HCT116 (cell line): ENCODE results near the gene MGP. TPM values are rescaled to one million over a fixed set of nuclear protein-coding genes. Genes with fewer than 3 reads are reported as not detected.

Experiments
- ATAC-seq: fragments of 200-7000 bp; cut with Tn5 transposase; 2 replicates; pipeline ENCODE4 v1.9.1; 2020; ENCODE audit warnings: mild to moderate bottlenecking, moderate library complexity
- BruUV-seq: library from RNA; stranded (reverse); fragments of 400-500 nt; replicated peaks from 2 replicates; lab custom pipeline; 2021; lab: Mats Ljungman, UMichigan
- CTCF ChIA-PET: fragments of 300-600 bp; sonication (Branson Sonifier 250); formaldehyde crosslinking; loops from one replicate; lab custom pipeline; 2021; ENCODE audit warnings: antibody characterized with exemption; lab: Charles Lee
- POLR2A ChIA-PET: fragments of 300-600, 350-600 bp; sonication (Branson Sonifier 250); formaldehyde crosslinking; loops from one replicate; lab custom pipeline; 2021; ENCODE audit warnings: antibody characterized with exemption; lab: Charles Lee
- RAD21 ChIA-PET, 2 experiments: fragments of 300-600 bp; sonication (Branson Sonifier 250); formaldehyde crosslinking; loops; one replicate each; lab custom pipeline; 2023; ENCODE audit warnings: low total read pairs in 2 of 2; ENCODE audit not compliant: uncharacterized antibody in 2 of 2, unreplicated experiment in 2 of 2, low non-redundant PET in 1 of 2; lab: Charles Lee
- DNase-seq: peaks from one replicate; pipeline ENCODE4 v3.0.0-alpha.2; 2010; ENCODE audit warnings: low read depth, low spot score
- H2AFZ ChIP-seq: fragments of 200-600 bp; shearing (Covaris generic), sonication (generic); 2 replicates; pipeline ENCODE4 v1.6.1; 2017; ENCODE audit warnings: low read depth, mixed run types, mixed read lengths, antibody characterized with exemption, low read length; ENCODE audit not compliant: poor library complexity, severe bottlenecking
- H3K27ac ChIP-seq: 2 replicates; pipeline ENCODE4 v1.5.1; 2012; ENCODE audit warnings: low read depth, low read length
- H3K27me3 ChIP-seq: fragments of 200-600 bp; sonication (generic); 2 replicates; pipeline ENCODE4 v1.6.1; 2016; ENCODE audit warnings: mixed run types, low read length, mixed read lengths; ENCODE audit not compliant: insufficient read depth
- H3K36me3 ChIP-seq, 2 experiments: fragments of 200-500 bp in 1 of 2; fragments of 200-600 bp in 1 of 2; sonication (Bioruptor generic) in 1 of 2; sonication (generic) in 1 of 2; 2 replicates each; pipeline versions ENCODE4 v1.5.1 to v1.6.1; 2014 to 2016; ENCODE audit warnings: low read length in 2 of 2, inconsistent platforms in 1 of 2, mixed read lengths in 1 of 2, mixed run types in 1 of 2; ENCODE audit not compliant: insufficient read depth in 2 of 2, control insufficient read depth in 1 of 2
- H3K4me1 ChIP-seq, 2 experiments: fragments of 200-600 bp in 1 of 2; sonication (generic) in 1 of 2; 2 replicates each; pipeline versions ENCODE4 v1.5.1 to v1.6.1; 2012 to 2017; ENCODE audit warnings: low read length in 2 of 2, inconsistent platforms in 1 of 2, mild to moderate bottlenecking in 1 of 2, mixed read lengths in 1 of 2, mixed run types in 1 of 2, moderate library complexity in 1 of 2; ENCODE audit not compliant: insufficient read depth in 2 of 2, control insufficient read depth in 1 of 2
- H3K4me2 ChIP-seq: fragments of 200-600 bp; sonication (generic); 2 replicates; pipeline ENCODE4 v1.6.1; 2017; ENCODE audit warnings: mixed run types, low read length, mixed read lengths
- H3K4me3 ChIP-seq, 2 experiments: fragments of 200-600 bp in 1 of 2; sonication (generic) in 1 of 2; replicated peaks in 1 of 2; 2 replicates each; pipeline ENCODE4 v1.5.1; 2011 to 2016; ENCODE audit warnings: low read length in 2 of 2, control low read depth in 1 of 2, low read depth in 1 of 2, mild to moderate bottlenecking in 1 of 2, mixed read lengths in 1 of 2, mixed run types in 1 of 2
- H3K79me2 ChIP-seq: fragments of 200-600 bp; sonication (generic); 2 replicates; pipeline ENCODE4 v1.6.1; 2017; ENCODE audit warnings: mild to moderate bottlenecking, mixed run types, low read length, moderate library complexity, mixed read lengths; ENCODE audit not compliant: insufficient read depth
- H3K9ac ChIP-seq: fragments of 200-600 bp; sonication (generic); 2 replicates; pipeline ENCODE4 v1.6.1; 2016; ENCODE audit warnings: low read length, mixed read lengths
- H3K9me2 ChIP-seq: fragments of 200-600 bp; sonication (generic), shearing (Covaris generic); 2 replicates; pipeline ENCODE4 v1.6.1; 2017; ENCODE audit warnings: mixed run types, mild to moderate bottlenecking, moderate library complexity; ENCODE audit not compliant: insufficient read depth
- H3K9me3 ChIP-seq, 2 experiments: fragments of 200-500 bp in 1 of 2; fragments of 200-600 bp in 1 of 2; sonication (Bioruptor generic) in 1 of 2; sonication (generic) in 1 of 2; 2 replicates each; pipeline ENCODE4 v1.6.1; 2014 to 2017; ENCODE audit warnings: low read length in 2 of 2, mixed read lengths in 2 of 2, inconsistent platforms in 1 of 2, low read depth in 1 of 2, mild to moderate bottlenecking in 1 of 2, mixed run types in 1 of 2, moderate library complexity in 1 of 2; ENCODE audit not compliant: control insufficient read depth in 1 of 2, insufficient read depth in 1 of 2
- H4K20me1 ChIP-seq: fragments of 200-600 bp; sonication (generic), shearing (Covaris generic); 2 replicates; pipeline ENCODE4 v1.6.1; 2017; ENCODE audit warnings: mixed run types, mild to moderate bottlenecking, moderate library complexity; ENCODE audit not compliant: insufficient read depth
- ATF3 ChIP-seq: IDR thresholded peaks from 2 replicates; pipeline ENCODE4 v1.6.1; 2012
- CBX3 ChIP-seq: IDR thresholded peaks from 2 replicates; pipeline ENCODE4 v1.6.1; 2012; ENCODE audit warnings: low read depth
- CEBPB ChIP-seq: IDR thresholded peaks from 2 replicates; pipeline ENCODE4 v1.6.1; 2012; ENCODE audit warnings: low read depth
- ELF1 ChIP-seq: IDR thresholded peaks from 2 replicates; pipeline ENCODE4 v1.6.1; 2012; ENCODE audit warnings: low read depth, borderline replicate concordance
- EZH2 ChIP-seq: fragments of 200-600 bp; sonication (generic); IDR thresholded peaks from 2 replicates; pipeline ENCODE4 v1.6.1; 2017; ENCODE audit warnings: antibody characterized with exemption, mixed run types
- EZH2phosphoT487 ChIP-seq: fragments of 200-600 bp; IDR thresholded peaks from 2 replicates; pipeline ENCODE4 v1.6.1; 2018; ENCODE audit warnings: antibody characterized with exemption, borderline replicate concordance
- FOSL1 ChIP-seq: IDR thresholded peaks from 2 replicates; pipeline ENCODE4 v1.6.1; 2012; ENCODE audit warnings: low read depth
- MAX ChIP-seq: IDR thresholded peaks from 2 replicates; pipeline ENCODE4 v1.6.1; 2012
- POLR2A ChIP-seq: IDR thresholded peaks from 2 replicates; pipeline ENCODE4 v1.7.0; 2011; ENCODE audit warnings: borderline replicate concordance; ENCODE audit not compliant: insufficient read depth, insufficient read length; ENCODE audit errors: extremely low read depth
- POLR2AphosphoS5 ChIP-seq: IDR thresholded peaks from 2 replicates; pipeline ENCODE4 v1.6.1; 2011; ENCODE audit warnings: mild to moderate bottlenecking, low read depth, low read length, moderate library complexity
- RAD21 ChIP-seq: IDR thresholded peaks from 2 replicates; pipeline ENCODE4 v1.6.1; 2012; ENCODE audit warnings: low read depth, mild to moderate bottlenecking
- SIN3A ChIP-seq: IDR thresholded peaks from 2 replicates; pipeline ENCODE4 v1.6.1; 2012; ENCODE audit warnings: low read depth
- SP1 ChIP-seq: IDR thresholded peaks from 2 replicates; pipeline ENCODE4 v1.6.1; 2012; ENCODE audit warnings: low read depth
- TCF7L2 ChIP-seq: IDR thresholded peaks from 2 replicates; pipeline ENCODE4 v1.7.0; 2011; ENCODE audit warnings: borderline replicate concordance, inconsistent platforms; ENCODE audit not compliant: insufficient read depth, insufficient read length; ENCODE audit errors: extremely low read depth
- YY1 ChIP-seq: IDR thresholded peaks from 2 replicates; pipeline ENCODE4 v1.6.1; 2011; ENCODE audit warnings: low read length, low read depth, moderate library complexity, mild to moderate bottlenecking; ENCODE audit not compliant: insufficient replicate concordance; ENCODE audit errors: extremely low read depth
- ZBTB33 ChIP-seq: IDR thresholded peaks from 2 replicates; pipeline ENCODE4 v1.6.1; 2011; ENCODE audit warnings: mild to moderate bottlenecking, low read length, moderate library complexity; ENCODE audit not compliant: insufficient replicate concordance; ENCODE audit errors: extremely low read depth
- ZFX ChIP-seq: fragments of 450-650 bp; IDR thresholded peaks from 2 replicates; pipeline ENCODE4 v1.6.1; 2017
- ZNF274 ChIP-seq: fragments of 200-500 bp; sonication (Bioruptor generic); IDR thresholded peaks from 2 replicates; pipeline ENCODE4 v1.6.1; 2014; ENCODE audit warnings: mild to moderate bottlenecking, low read depth, low read length, inconsistent platforms
- intact Hi-C: fragments of 100-400 bp; cut with micrococcal nuclease; formaldehyde crosslinking; loops from 2 replicates; pipeline ENCODE4 v1.10.0; 2022
- total RNA-seq: library from RNA; stranded (reverse); gene quantifications from one replicate; pipeline ENCODE4 v1.2.1, GENCODE V29; 2021; ENCODE audit not compliant: unreplicated experiment
- TF ChIP-seq, protein P1 (sequence below): IDR thresholded peaks from 2 replicates; pipeline ENCODE4 v1.6.1; 2012; ENCODE audit warnings: low read depth
- TF ChIP-seq, protein P2 (sequence below), 3 experiments: fragments of 200-600 bp in 1 of 3; sonication (generic) in 1 of 3; IDR thresholded peaks in 2 of 3; conservative IDR thresholded peaks in 1 of 3; 2 replicates each; pipeline ENCODE4 v1.5.1; 2012 to 2017; ENCODE audit warnings: low read depth in 2 of 3, low read length in 2 of 3, antibody characterized with exemption in 1 of 3, borderline replicate concordance in 1 of 3, control low read depth in 1 of 3, mild to moderate bottlenecking in 1 of 3, mixed read lengths in 1 of 3, mixed run types in 1 of 3, moderate library complexity in 1 of 3; ENCODE audit not compliant: insufficient read depth in 1 of 3

The MGP gene
- total RNA-seq, 1 experiment from 2014 or later = 1.3 TPM

GRCh38 chr12:14841761-14842160 is 43.9 kb downstream of the MGP start:
- Histone ChIP-seq H3K9me3 (no peaks in the 10 kb centered on the region), H3K79me2 (no peaks in the 10 kb centered on the region), H3K9ac (no peak overlapping the region), H3K9me2 (no peaks in the 10 kb centered on the region), H4K20me1 (no peaks in the 10 kb centered on the region), H3K27ac (no peak overlapping the region), H3K36me3 (no peaks in the 10 kb centered on the region), H3K27me3 (no peaks in the 10 kb centered on the region), H3K4me1 (peaks cover 0 to 14% of the 10 kb centered on the region in 2 experiments; a peak in 2 of 4 replicates), H2AFZ (no peak overlapping the region), H3K4me3 (no peak overlapping the region), H3K4me2 (peak overlapping the region; percentile 39)
- ATAC-seq (no peak), DNase-seq (no peak)
- BruUV-seq = no TSS peak
- POLR2A ChIA-PET = no interaction called here
- RAD21 ChIA-PET = no interaction called here
- TF ChIP-seq, protein P1, sequence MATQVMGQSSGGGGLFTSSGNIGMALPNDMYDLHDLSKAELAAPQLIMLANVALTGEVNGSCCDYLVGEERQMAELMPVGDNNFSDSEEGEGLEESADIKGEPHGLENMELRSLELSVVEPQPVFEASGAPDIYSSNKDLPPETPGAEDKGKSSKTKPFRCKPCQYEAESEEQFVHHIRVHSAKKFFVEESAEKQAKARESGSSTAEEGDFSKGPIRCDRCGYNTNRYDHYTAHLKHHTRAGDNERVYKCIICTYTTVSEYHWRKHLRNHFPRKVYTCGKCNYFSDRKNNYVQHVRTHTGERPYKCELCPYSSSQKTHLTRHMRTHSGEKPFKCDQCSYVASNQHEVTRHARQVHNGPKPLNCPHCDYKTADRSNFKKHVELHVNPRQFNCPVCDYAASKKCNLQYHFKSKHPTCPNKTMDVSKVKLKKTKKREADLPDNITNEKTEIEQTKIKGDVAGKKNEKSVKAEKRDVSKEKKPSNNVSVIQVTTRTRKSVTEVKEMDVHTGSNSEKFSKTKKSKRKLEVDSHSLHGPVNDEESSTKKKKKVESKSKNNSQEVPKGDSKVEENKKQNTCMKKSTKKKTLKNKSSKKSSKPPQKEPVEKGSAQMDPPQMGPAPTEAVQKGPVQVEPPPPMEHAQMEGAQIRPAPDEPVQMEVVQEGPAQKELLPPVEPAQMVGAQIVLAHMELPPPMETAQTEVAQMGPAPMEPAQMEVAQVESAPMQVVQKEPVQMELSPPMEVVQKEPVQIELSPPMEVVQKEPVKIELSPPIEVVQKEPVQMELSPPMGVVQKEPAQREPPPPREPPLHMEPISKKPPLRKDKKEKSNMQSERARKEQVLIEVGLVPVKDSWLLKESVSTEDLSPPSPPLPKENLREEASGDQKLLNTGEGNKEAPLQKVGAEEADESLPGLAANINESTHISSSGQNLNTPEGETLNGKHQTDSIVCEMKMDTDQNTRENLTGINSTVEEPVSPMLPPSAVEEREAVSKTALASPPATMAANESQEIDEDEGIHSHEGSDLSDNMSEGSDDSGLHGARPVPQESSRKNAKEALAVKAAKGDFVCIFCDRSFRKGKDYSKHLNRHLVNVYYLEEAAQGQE = no peak
- TF ChIP-seq FOSL1 (no peak), POLR2A (no peak), SIN3A (no peak), ZFX (no peak), RAD21 (no peak), ZNF274 (no peak), EZH2 (no peak), SP1 (no peak), ATF3 (no peak), ELF1 (no peak), MAX (no peak), ZBTB33 (no peak), CEBPB (no peak), EZH2phosphoT487 (no peak), CBX3 (no peak), YY1 (no peak), POLR2AphosphoS5 (no peak), TCF7L2 (no peak)
- TF ChIP-seq, protein P2, sequence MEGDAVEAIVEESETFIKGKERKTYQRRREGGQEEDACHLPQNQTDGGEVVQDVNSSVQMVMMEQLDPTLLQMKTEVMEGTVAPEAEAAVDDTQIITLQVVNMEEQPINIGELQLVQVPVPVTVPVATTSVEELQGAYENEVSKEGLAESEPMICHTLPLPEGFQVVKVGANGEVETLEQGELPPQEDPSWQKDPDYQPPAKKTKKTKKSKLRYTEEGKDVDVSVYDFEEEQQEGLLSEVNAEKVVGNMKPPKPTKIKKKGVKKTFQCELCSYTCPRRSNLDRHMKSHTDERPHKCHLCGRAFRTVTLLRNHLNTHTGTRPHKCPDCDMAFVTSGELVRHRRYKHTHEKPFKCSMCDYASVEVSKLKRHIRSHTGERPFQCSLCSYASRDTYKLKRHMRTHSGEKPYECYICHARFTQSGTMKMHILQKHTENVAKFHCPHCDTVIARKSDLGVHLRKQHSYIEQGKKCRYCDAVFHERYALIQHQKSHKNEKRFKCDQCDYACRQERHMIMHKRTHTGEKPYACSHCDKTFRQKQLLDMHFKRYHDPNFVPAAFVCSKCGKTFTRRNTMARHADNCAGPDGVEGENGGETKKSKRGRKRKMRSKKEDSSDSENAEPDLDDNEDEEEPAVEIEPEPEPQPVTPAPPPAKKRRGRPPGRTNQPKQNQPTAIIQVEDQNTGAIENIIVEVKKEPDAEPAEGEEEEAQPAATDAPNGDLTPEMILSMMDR (IDR thresholded peaks at IDR 0.05 in 2 of 3, conservative IDR thresholded peaks at IDR 0.05 in 1 of 3; ENCODE audit: borderline replicate concordance in 1 of 3, insufficient read depth in 1 of 3, low read depth in 2 of 3, low read length in 2 of 3) = no peak
- intact Hi-C loops = loop anchor here (10.0 kb wide), 2 partner anchors 383 to 683 kb away; partner anchors contain the start of gene RERG
- CTCF ChIA-PET = no interaction called here
